ENCODE measurements around the gene CIAO3. TPM values are rescaled to one million over a fixed set of nuclear protein-coding genes. Genes with fewer than 3 reads are reported as not detected.

CIAO3 gene
- total and polyA plus RNA-seq, 2 donors (not counting 1 experiment from before 2014, with no cell fraction given): 59.4 to 68.4 TPM

- H3K36me3 ChIP-seq (replicated peaks in 1 of 2; ENCODE audit: control extremely low read depth in 1 of 2, control insufficient read depth in 1 of 2, extremely low read depth in 1 of 2, insufficient read depth in 2 of 2, low read length in 1 of 2): peaks cover 0 to 27% of the 10 kb centered on the region in 2 experiments
- H3K79me2 ChIP-seq (ENCODE audit: control insufficient read depth, insufficient read depth, low read length): peaks cover 37% of the 10 kb centered on the region
- Mint-ChIP-seq H3K4me3 (peak overlapping the region; percentile 80), H3K9me3 (ENCODE audit: insufficient read depth) (no peaks in the 10 kb centered on the region), H3K4me1 (peaks cover 34% of the 10 kb centered on the region), H3K27me3 (no peaks in the 10 kb centered on the region), H3K27ac (peak overlapping the region; percentile 86)
- H2AFZ ChIP-seq (ENCODE audit: insufficient read depth, low read depth, low read length, poor library complexity, severe bottlenecking): no peak overlapping the region
- H3K4me2 ChIP-seq (replicated peaks; ENCODE audit: low read depth, low read length, poor library complexity, severe bottlenecking): peak overlapping the region; percentile 97
- DNase-seq: no peak
- 92% methylated on average over 34 of the region's 36 CpGs for WGBS (ENCODE audit: insufficient coverage)
- H3K4me1 ChIP-seq (ENCODE audit: control insufficient read depth in 2 of 2, insufficient read depth in 2 of 2, low read length in 2 of 2): peaks cover 28 to 56% of the 10 kb centered on the region in 2 donors
- no peaks in the 10 kb centered on the region for H3K9me3 ChIP-seq (ENCODE audit: control extremely low read depth in 1 of 3, control insufficient read depth in 2 of 3, insufficient read depth in 1 of 3, low read length in 2 of 3)
- peaks cover 31% of the 10 kb centered on the region for H4K20me1 ChIP-seq (ENCODE audit: control insufficient read depth, insufficient read depth, low read length, poor library complexity, severe bottlenecking)
- TF ChIP-seq CTCF (IDR thresholded peaks at IDR 0.05) (no peak), EZH2 (IDR thresholded peaks at IDR 0.05; ENCODE audit: borderline replicate concordance, insufficient read depth, low read depth, low read length, poor library complexity, severe bottlenecking) (no peak)
- intact Hi-C loops (cut with micrococcal nuclease): loop anchor here (5.0 kb wide), 1 partner anchor 40 kb away; the partner anchor contains the start of gene ANTKMT
- ATAC-seq (ENCODE audit: low read depth): no peak
- no peak overlapping the region for H3K4me3 ChIP-seq (ENCODE audit: control extremely low read depth in 1 of 5, extremely low read depth in 1 of 5, insufficient read depth in 1 of 5, low read depth in 2 of 5, low read length in 4 of 5)
- ChIA-PET POLR2A (no interaction called here), CTCF (no interaction called here)
- H3K9ac ChIP-seq (ENCODE audit: low read length): no peak overlapping the region
- H3K27me3 ChIP-seq (replicated peaks in 1 of 4; ENCODE audit: control extremely low read depth in 1 of 4, control insufficient read depth in 3 of 4, insufficient read depth in 4 of 4, low read length in 3 of 4): no peaks in the 10 kb centered on the region
- no peak overlapping the region for H3K27ac ChIP-seq (ENCODE audit: low read length in 2 of 2)
These were observed 58.1 kb downstream of the CIAO3 start for GRCh38 chr16:682493-683395.
